Measurements from ENCODE around the gene ALOXE3. TPM values are rescaled to one million over a fixed set of nuclear protein-coding genes. Genes with fewer than 3 reads are reported as not detected.

Gene ALOXE3
- total RNA-seq, 1 donor from 2014 or later = not detected

- peaks cover 28% of the 10 kb centered on the region for H3K9me3 Mint-ChIP-seq (ENCODE audit: unreplicated experiment)
- no peaks in the 10 kb centered on the region for H3K36me3 Mint-ChIP-seq (ENCODE audit: unreplicated experiment)
- H3K4me1 Mint-ChIP-seq (ENCODE audit: low read depth, unreplicated experiment) = peaks cover 17% of the 10 kb centered on the region
- H3K4me3 Mint-ChIP-seq (ENCODE audit: unreplicated experiment) = peak overlapping the region; percentile 95
- peak; percentile 65 for DNase-seq
- peaks cover 41% of the 10 kb centered on the region for H3K27me3 Mint-ChIP-seq (ENCODE audit: unreplicated experiment)
- H3K27ac Mint-ChIP-seq (ENCODE audit: unreplicated experiment) = peak overlapping the region; percentile 49
- TF ChIP-seq, protein P1, sequence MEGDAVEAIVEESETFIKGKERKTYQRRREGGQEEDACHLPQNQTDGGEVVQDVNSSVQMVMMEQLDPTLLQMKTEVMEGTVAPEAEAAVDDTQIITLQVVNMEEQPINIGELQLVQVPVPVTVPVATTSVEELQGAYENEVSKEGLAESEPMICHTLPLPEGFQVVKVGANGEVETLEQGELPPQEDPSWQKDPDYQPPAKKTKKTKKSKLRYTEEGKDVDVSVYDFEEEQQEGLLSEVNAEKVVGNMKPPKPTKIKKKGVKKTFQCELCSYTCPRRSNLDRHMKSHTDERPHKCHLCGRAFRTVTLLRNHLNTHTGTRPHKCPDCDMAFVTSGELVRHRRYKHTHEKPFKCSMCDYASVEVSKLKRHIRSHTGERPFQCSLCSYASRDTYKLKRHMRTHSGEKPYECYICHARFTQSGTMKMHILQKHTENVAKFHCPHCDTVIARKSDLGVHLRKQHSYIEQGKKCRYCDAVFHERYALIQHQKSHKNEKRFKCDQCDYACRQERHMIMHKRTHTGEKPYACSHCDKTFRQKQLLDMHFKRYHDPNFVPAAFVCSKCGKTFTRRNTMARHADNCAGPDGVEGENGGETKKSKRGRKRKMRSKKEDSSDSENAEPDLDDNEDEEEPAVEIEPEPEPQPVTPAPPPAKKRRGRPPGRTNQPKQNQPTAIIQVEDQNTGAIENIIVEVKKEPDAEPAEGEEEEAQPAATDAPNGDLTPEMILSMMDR (IDR thresholded peaks at IDR 0.05; ENCODE audit: partially characterized antibody, unreplicated experiment) = no peak
Measured at GRCh38 chr17:8126491-8127066, 8.3 kb upstream of the ALOXE3 start.

GRCh38 chr17:8125947-8126490, 7.7 kb upstream of the ALOXE3 start:
- H3K27me3 Mint-ChIP-seq (ENCODE audit: unreplicated experiment) = peaks cover 42% of the 10 kb centered on the region
- H3K9me3 Mint-ChIP-seq (ENCODE audit: unreplicated experiment) = peaks cover 30% of the 10 kb centered on the region
- DNase-seq = peak; percentile 59
- peak overlapping the region; percentile 87 for H3K27ac Mint-ChIP-seq (ENCODE audit: unreplicated experiment)
- H3K36me3 Mint-ChIP-seq (ENCODE audit: unreplicated experiment) = no peaks in the 10 kb centered on the region
- peaks cover 18% of the 10 kb centered on the region for H3K4me1 Mint-ChIP-seq (ENCODE audit: low read depth, unreplicated experiment)
- peak overlapping the region; percentile 95 for H3K4me3 Mint-ChIP-seq (ENCODE audit: unreplicated experiment)
- TF ChIP-seq, protein P1 (IDR thresholded peaks at IDR 0.05; ENCODE audit: partially characterized antibody, unreplicated experiment) = no peak

GRCh38 chr17:8125154-8125946, 7.0 kb upstream of the ALOXE3 start:
- DNase-seq = peak; percentile 83

GRCh38 chr17:8124350-8125153, 6.2 kb upstream of the ALOXE3 start:
- Mint-ChIP-seq H3K4me3 (ENCODE audit: unreplicated experiment) (peak overlapping the region; percentile 95), H3K9me3 (ENCODE audit: unreplicated experiment) (peaks cover 44% of the 10 kb centered on the region), H3K27me3 (ENCODE audit: unreplicated experiment) (peaks cover 52% of the 10 kb centered on the region), H3K36me3 (ENCODE audit: unreplicated experiment) (no peaks in the 10 kb centered on the region), H3K4me1 (ENCODE audit: low read depth, unreplicated experiment) (peaks cover 27% of the 10 kb centered on the region), H3K27ac (ENCODE audit: unreplicated experiment) (peak overlapping the region; percentile 82)
- no peak for DNase-seq
- TF ChIP-seq, protein P1 (IDR thresholded peaks at IDR 0.05; ENCODE audit: partially characterized antibody, unreplicated experiment) = no peak

More at GRCh38 chr17:8125154-8125946, 7.0 kb upstream of the ALOXE3 start:
- H3K27ac Mint-ChIP-seq (ENCODE audit: unreplicated experiment) = peak overlapping the region; percentile 87
- peaks cover 36% of the 10 kb centered on the region for H3K9me3 Mint-ChIP-seq (ENCODE audit: unreplicated experiment)
- peak overlapping the region; percentile 95 for H3K4me3 Mint-ChIP-seq (ENCODE audit: unreplicated experiment)
- no peaks in the 10 kb centered on the region for H3K36me3 Mint-ChIP-seq (ENCODE audit: unreplicated experiment)
- H3K4me1 Mint-ChIP-seq (ENCODE audit: low read depth, unreplicated experiment) = peaks cover 23% of the 10 kb centered on the region
- peaks cover 49% of the 10 kb centered on the region for H3K27me3 Mint-ChIP-seq (ENCODE audit: unreplicated experiment)
- TF ChIP-seq, protein P1 (IDR thresholded peaks at IDR 0.05; ENCODE audit: partially characterized antibody, unreplicated experiment) = no peak
